IPS DF 4.7 (cell line): ENCODE results near the gene NR2C2AP.

Source experiments
- DNase-seq: peaks from one replicate; pipeline ENCODE4 v3.0.0-alpha.2; 2013; ENCODE audit warnings: low spot score; ENCODE audit errors: extremely low read depth

Gene NR2C2AP

DNA sequence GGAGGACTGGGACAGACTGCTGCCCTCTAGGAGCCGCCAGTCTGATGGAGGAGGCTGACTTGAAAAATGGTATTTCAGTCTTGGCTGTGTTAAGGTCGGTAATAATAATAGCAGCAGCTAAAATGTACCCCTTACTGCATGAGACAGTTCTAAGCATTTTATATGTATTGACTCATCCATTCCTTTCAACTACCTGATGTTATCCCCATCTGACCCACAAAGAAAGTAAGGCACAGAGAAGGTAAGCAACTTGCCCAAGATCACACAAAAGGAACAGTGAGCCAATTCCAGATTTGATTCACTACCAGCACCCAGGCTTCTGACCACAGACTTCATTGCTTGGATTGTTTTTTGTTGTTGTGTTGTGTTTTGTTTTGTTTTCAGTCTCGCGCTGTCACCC lies 12.6 kb upstream of the NR2C2AP start:
- no peak for DNase-seq

DNA sequence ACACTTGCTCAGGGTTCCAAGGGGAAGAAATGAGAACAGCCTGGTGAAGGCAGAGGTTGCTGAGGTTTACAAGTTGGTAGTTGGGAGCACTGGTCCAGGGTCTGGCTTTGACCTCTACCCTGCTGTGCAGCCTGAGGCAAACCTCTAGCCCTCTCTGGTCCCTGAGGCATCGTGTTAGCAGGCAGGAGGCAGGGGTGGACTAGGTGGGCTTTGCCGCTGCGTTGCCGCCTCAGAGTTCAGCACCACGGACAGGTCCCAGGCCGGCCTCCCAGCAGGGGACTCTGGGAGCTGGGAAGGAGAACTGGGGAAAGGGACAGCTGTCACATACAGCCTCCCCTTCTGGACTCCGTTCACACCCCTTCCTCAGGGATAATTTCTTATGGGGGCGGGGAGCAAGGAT lies 11.7 kb upstream of the NR2C2AP start:
- no peak for DNase-seq

- no peak for DNase-seq
Measured at GRCh38 chr19:19214159-19214490, 10.9 kb upstream of the NR2C2AP start.

DNA sequence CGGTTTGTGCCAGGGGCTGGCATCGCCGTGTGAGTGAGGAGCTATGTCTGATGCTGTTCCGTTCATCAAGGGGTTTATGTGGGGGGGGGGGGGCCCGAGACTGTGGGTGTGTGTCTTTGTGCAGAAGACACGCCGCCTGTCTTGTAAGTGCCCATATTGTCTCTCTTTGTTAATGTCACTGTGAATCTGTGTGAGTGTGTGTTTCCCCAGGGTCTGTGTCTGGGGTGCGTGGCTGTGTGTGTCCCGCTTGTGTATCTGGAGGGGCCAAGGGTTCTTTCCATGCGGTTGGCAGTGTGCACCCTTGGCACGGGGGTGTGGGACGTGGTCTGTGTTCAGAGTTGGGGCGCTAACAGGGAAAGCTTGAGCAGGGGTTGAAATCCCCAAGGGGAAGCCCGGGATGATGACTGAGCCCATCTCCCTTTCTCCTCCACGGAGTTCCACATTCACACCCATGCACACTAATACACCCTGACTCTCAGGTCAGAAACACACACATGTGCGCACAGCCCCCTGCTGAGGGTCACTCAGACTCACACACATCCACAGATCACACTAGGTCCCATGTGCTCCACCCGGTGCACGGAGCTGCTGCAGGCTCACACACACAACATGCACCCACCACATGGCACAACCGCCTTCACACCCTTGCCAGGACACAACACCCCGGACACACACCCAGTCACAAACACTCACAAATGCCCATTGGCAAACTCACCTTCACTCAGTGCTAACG lies 10.4 kb upstream of the NR2C2AP start:
- no peak for DNase-seq

- no peak for DNase-seq
Measured at GRCh38 chr19:19212916-19213315, 9.7 kb upstream of the NR2C2AP start.

GRCh38 chr19:19211499-19212420 lies 8.5 kb upstream of the NR2C2AP start, which contains the start of gene NCAN:
NCAN (plus strand) TSS chr19:19211958; CDS start chr19:19216954, 4,996 bp downstream.
- no peak for DNase-seq

GRCh38 chr19:19209372-19209771 lies 6.2 kb upstream of the NR2C2AP start:
- DNase-seq = no peak

DNA sequence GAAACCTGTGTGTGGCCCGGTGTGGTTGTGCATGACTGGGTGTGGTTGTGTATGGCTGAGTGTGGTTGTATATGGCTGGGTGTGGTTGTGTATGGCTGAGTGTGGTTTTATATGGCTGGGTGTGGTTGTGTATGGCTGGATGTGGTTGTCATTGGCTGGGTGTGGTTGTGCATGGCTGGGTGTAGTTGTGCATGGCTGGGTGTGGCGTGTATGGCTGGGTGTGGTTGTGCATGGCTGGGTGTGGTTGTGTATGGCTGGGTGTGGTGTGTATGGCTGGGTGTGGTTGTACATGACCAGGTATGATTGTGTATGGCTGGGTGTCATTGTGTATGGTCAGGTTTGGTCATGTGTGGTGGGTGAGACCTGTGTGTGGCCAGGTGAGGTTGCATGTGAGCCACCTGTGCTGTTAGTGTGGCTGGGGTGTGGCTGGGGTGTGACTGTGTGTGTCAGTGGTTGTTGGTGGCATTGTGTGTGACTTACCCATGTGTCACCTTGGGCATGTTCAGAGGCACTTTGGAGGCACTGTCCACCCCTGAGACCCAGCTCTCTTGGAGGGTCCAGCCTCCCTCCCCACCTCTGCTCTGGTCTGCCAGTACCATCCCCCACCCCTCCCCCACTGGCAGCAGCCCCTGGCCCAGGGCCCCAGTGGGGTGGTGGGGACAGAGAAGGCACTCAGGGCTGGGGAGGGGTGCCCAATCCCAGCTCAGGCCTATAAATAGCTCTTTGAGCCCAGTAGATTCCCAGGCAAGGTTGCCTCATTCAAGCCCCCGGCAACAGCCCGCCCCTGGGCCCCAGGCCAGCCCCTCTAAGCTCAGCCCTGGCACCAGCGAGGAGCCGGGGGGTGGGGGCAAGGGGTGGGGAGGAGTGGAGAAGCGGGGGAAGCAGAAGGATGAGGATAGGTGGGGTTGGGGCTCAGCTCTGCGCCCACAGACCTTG lies 4.7 kb upstream of the NR2C2AP start:
- no peak for DNase-seq

GRCh38 chr19:19206938-19207337 lies 3.7 kb upstream of the NR2C2AP start:
- DNase-seq = no peak

DNA sequence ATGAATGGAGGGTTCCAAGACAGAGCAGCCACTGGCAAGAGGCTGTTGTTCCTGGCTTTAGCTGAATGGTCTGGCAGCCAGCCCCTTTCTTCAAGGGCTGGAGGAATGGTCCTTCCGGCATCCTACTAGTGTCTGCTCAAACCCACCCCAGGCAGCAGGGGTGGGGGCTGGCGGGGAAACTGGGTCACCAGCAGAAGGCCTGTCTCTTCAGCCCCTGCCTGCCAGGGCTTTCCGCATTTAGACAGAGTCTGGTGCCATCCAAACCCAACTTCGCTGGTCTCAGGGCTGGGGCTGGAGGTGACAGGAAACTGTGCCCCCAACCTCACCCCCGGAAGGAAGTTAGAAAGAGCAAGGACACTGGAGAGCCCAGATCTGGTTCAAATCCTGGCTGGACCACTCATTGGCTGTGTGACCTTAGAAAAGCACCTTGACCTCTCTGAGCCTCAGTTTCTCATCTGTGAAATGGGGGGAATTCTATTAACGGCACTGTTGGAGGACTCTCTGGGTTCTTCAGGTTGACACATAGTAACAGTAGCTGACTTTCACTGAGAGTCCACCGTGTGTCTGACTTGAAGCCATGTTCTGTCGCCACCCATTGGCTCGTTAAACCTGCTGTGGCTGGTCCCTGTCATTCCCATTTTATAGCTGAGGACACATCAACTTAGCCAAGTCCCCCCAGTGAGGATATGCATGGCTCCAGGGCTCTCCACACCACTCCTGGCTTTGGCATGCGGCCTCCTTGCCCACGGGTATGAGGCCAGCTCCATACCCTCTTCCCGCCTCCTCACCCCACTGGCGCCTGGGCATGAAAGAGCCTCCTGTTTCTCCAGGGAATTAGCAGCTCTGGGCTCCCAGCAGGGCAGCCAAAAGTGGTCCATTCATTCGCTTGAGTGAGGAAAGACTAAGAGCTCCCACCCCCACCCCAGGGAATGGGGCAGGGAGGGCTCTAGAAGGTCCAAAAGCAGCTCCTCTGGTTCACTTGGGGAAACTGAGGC lies 2.5 kb upstream of the NR2C2AP start:
- no peak for DNase-seq

- no peak for DNase-seq
Measured at GRCh38 chr19:19204181-19204580, 967 bp upstream of the NR2C2AP start.

DNA sequence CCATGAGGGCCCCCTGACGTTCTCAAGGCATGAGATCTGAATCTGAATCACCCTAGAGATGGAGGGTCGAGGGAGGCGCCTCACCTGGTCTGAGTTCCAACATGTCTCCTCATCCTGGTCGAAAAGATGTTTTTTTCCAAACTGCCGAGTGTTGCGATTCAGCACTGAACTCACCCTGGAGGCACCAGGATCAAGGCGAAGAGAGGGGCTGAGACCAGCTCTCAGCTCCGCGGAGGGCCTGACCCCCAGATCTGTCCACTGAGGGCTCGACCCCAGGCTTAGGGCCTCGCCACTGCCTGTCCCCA lies 555 bp downstream of the NR2C2AP start:
- DNase-seq = no peak

DNA sequence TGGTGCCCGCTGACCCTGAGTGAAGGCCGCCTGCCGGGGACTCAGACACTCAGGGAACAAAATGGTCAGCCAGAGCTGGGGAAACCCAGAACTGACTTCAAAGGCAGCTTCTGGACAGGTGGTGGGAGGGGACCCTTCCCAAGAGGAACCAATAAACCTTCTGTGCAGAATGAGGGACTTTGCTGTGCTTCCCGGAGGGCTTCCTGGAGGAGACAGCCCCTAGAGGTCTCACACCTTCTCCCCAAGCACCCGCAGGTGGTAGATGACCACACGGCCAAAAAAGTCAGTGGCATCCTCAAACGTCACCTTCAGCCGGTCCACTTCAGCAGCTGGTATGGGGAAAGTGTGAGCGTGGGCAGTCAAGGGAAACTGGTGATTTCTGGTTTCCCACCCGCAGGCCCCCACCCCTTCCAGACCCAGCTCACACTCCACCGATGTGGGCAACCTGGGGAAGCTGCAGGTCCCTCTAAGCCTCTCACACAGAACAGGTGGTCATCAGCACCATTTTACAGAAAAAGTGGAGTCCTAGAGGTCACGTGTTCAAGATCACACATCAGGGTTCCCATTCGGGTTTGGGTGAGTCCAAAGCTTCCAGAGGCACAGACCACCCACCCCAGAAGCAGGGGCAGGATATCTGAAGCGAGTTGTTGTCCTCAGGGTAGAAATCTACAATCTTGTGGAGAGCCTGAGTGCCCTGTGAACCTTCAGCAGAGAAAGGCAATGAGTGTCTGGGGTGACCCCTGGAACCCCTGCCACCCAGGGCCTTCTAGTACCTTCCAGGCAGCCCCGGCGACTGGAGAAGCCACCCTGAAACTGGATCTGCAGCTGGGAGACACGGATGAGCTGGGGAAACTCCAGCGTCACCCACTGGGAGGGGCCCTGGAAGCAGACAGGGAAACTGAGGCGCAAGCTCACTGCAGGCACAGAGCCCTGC lies 1.2 kb downstream of the NR2C2AP start:
- DNase-seq = no peak

- no peak for DNase-seq
Measured at GRCh38 chr19:19193926-19194325, 9.3 kb downstream of the NR2C2AP start.

DNA sequence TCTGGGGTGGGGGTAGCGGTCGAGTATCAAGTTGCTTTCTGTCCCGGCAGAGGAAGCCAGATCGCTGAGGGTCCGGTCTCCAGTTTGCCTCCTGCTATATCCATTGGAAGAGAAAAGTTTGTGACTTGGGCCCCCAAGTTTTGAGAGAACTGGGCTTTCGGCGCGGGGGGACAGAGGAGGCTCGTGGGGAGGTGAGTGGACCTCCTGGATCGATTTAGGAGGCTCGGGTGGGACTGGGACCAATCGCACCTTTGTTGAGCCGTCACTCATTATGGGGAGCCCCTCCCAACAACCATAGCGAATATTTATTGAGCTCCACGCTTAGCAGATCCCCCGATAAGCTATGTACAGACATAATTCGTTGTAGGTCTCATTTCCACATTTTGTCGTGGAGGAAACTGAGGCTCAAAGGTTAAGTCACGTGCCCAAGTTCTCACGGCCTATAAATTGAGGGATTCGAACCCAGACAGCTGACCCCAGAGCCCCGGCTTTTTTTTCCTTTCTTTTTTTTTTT lies 10.2 kb downstream of the NR2C2AP start:
- no peak for DNase-seq

GRCh38 chr19:19192078-19192882 lies 10.9 kb downstream of the NR2C2AP start, which contains the start of the genes BORCS8 and RFXANK:
BORCS8 (minus strand) TSS chr19:19192152; CDS start chr19:19192117, 35 bp downstream.
RFXANK (plus strand) TSS chr19:19192258; CDS start chr19:19193947, 1,689 bp downstream.
- DNase-seq = peak; percentile 93

DNA sequence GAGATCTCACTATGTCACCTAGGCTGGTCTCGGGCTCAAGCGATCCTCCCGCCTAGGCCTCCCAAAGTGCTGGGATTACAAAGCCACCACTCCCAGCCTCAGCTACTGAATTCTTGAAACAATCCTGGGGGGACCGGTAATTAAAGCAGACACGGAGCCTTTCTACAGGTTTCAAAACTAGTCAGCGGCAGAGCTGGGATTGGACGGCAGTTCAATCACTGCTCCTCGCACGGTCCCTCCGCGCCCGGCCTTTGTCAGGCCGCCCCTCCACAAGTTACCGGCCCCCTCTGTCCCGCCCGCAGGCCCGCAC lies 11.5 kb downstream of the NR2C2AP start:
- no peak for DNase-seq

GRCh38 chr19:19186742-19187141 lies 16.5 kb downstream of the NR2C2AP start:
- no peak for DNase-seq
